ENCODE results near the gene PTPDC1.

DNA sequence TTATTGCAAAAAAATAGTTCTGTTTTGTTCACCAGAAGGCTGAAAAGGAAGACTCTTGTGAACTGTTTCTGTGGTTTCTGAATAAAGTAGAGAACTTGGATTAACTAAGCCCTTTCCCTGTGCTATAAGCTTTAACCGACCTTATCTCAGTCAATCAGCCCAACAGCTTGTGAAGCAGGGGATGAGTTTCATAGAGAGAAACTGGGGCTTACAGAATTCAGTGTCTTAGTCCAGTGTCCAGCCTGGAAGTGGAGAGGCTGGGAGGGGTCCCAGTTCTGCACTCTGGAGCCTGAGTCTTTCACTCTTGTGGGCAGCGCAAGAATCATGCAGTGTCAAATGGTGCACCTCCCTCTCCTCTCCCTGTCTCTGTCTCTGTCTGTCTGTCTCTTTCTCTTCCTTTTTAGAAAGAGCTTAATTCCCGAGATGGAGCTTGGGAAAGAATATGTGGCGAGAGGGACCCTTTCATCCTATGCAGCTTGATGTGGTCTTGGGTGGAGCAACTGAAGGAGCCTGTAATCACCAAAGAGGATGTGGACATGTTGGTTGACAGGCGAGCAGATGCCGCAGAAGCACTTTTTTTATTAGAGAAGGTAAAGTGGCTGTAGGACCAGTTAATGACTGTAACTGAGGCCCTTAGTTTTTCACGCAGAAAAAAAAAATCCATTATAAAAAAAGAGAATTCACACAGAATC is 17.0 kb downstream of the PTPDC1 start:
- no peak for TF ChIP-seq FOXA1 (IDR thresholded peaks at IDR 0.05)
- TF ChIP-seq ZNF384 (IDR thresholded peaks at IDR 0.05) = no peak
- TF ChIP-seq SP1 (IDR thresholded peaks at IDR 0.05) = no peak
- no peak for TF ChIP-seq ARNT (IDR thresholded peaks at IDR 0.05)
- no peak for TF ChIP-seq ELF4 (IDR thresholded peaks at IDR 0.05)
- TF ChIP-seq SUZ12 (IDR thresholded peaks at IDR 0.05) = no peak
- TF ChIP-seq L3MBTL2 (conservative IDR thresholded peaks at IDR 0.05) = no peak
- TF ChIP-seq TARDBP (IDR thresholded peaks at IDR 0.05) = no peak
- TF ChIP-seq BHLHE40 (IDR thresholded peaks at IDR 0.05; ENCODE audit: borderline replicate concordance) = no peak
- no peak for TF ChIP-seq NFRKB (IDR thresholded peaks at IDR 0.05)
- no peak for TF ChIP-seq HDGF (IDR thresholded peaks at IDR 0.05; ENCODE audit: borderline replicate concordance)
- TF ChIP-seq FOXM1 (IDR thresholded peaks at IDR 0.05; ENCODE audit: borderline replicate concordance) = no peak
- TF ChIP-seq FOXK2 (IDR thresholded peaks at IDR 0.05) = no peak
- no peak for TF ChIP-seq LEF1 (IDR thresholded peaks at IDR 0.05; ENCODE audit: borderline replicate concordance)

All from HEK293T (cell line).